ENCODE measurements around the gene MBOAT2. TPM values are rescaled to one million over a fixed set of nuclear protein-coding genes. Genes with fewer than 3 reads are reported as not detected.
A peak's percentile ranks its signal among the peaks of the same experiment; 100 is the strongest.
"Not testable (repeated sequence)": the region's sequence is repeated elsewhere in the genome, so short reads cannot be mapped to it uniquely, and the experiment has no call there.

MBOAT2 gene
- 11.0 TPM for polyA plus RNA-seq (2013, experiment 1 of 2)
- 11.2 TPM for polyA plus RNA-seq (2013, experiment 2 of 2)

DNA sequence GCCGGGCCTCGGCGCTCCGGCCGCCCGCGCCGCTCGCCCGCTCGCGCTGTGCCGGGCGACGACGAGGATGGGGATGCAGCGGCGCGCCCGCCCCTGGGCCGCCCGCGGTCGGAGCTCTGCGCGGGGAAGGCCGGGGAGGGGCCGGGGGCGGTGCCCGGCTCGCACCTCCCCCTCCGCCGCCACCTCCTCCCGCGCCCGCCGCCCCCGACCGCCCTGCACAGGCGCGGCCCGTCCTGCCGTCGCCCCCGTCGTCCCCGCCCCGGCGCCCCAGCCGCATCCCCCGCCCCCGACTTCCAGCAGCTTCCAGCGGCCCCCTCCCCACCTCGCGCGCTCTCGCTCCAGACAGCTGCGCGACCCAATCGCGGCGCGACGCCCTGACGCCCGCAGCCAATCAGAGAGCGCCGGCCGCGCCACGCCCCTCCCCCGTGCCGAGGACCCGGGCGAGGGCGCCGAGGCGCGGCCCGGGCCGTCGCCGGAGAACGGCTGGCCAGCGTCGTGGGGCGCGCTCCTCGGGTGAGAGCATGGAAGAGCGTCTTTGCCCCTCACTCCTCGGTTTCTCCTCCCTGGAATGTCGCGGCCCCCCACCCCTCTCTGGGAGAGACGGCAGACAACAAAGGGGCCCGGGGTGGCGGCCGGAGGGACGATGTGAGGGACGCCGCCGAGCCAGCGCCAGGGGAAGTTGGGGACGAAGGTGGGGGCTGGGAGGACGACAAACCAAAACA lies at the start of gene MBOAT2:
TSS of gene MBOAT2 (minus strand) at position 69 of the 722 bp plus-strand sequence. CDS start 70 bp downstream, outside the sequence.
- H3K79me2 ChIP-seq (ENCODE audit: control insufficient read depth, insufficient read depth, low read length): peaks cover 33% of the 10 kb centered on the region
- peak within 1 kb of the TSS; percentile 93 for H2BK120ac ChIP-seq (ENCODE audit: low read depth, low read length)
- peaks cover 4% of the 10 kb centered on the region for H3K79me1 ChIP-seq (ENCODE audit: low read length)
- peak within 1 kb of the TSS; percentile 84 for H3K9ac ChIP-seq (ENCODE audit: low read length)
- peaks cover 2% of the 10 kb centered on the region for H3K4me1 ChIP-seq (ENCODE audit: control insufficient read depth, low read depth, low read length)
- peak within 1 kb of the TSS; percentile 80 for H3K4me3 ChIP-seq (ENCODE audit: low read length)
- DNase-seq: peak; percentile 96
- peak within 1 kb of the TSS; percentile 93 for H3K4ac ChIP-seq (ENCODE audit: low read depth, low read length)
- no peak within 1 kb of the TSS for H4K5ac ChIP-seq (ENCODE audit: low read length)
- peak within 1 kb of the TSS; percentile 75 for H3K4me2 ChIP-seq (ENCODE audit: low read length)
- peak within 1 kb of the TSS; percentile 98 for H3K27ac ChIP-seq (ENCODE audit: low read depth, low read length)
- no peak within 1 kb of the TSS for H2BK15ac ChIP-seq (replicated peaks; ENCODE audit: low read depth)
- H3K27me3 ChIP-seq (ENCODE audit: insufficient read depth, low read length, poor library complexity): no peaks in the 10 kb centered on the region
- H4K8ac ChIP-seq (ENCODE audit: low read depth, low read length): peak within 1 kb of the TSS; percentile 97
- peak within 1 kb of the TSS; percentile 66 for H2BK5ac ChIP-seq (ENCODE audit: low read length)
- no peaks in the 10 kb centered on the region for H3K36me3 ChIP-seq (ENCODE audit: control insufficient read depth, insufficient read depth, low read length)
- no CpG with 5 or more reads among the region's 104 CpGs for WGBS (ENCODE audit: extremely low coverage, insufficient coverage, low lambda C conversion rate)
- H3K18ac ChIP-seq (ENCODE audit: low read length): peak within 1 kb of the TSS; percentile 94
- H3K23ac ChIP-seq (ENCODE audit: low read length): no peak within 1 kb of the TSS
- peak within 1 kb of the TSS; percentile 91 for H3K56ac ChIP-seq (ENCODE audit: low read length)
- no peak within 1 kb of the TSS for H2AK5ac ChIP-seq (ENCODE audit: low read length)

GRCh38 chr2:9052821-9053533 lies 49.5 kb upstream of the MBOAT2 start:
- H2AK5ac ChIP-seq (ENCODE audit: low read length): no peak overlapping the region
- no peak overlapping the region for H3K4ac ChIP-seq (ENCODE audit: low read depth, low read length)
- no peaks in the 10 kb centered on the region for H3K79me1 ChIP-seq (ENCODE audit: low read length)
- H3K23ac ChIP-seq (ENCODE audit: low read length): no peak overlapping the region
- no peak overlapping the region for H3K4me3 ChIP-seq (ENCODE audit: low read length)
- H2BK15ac ChIP-seq (replicated peaks; ENCODE audit: low read depth): no peak overlapping the region
- H3K4me2 ChIP-seq (ENCODE audit: low read length): no peak overlapping the region
- H3K27me3 ChIP-seq (ENCODE audit: insufficient read depth, low read length, poor library complexity): no peaks in the 10 kb centered on the region
- H4K8ac ChIP-seq (ENCODE audit: low read depth, low read length): no peak overlapping the region
- no peak overlapping the region for H2BK120ac ChIP-seq (ENCODE audit: low read depth, low read length)
- H3K18ac ChIP-seq (ENCODE audit: low read length): no peak overlapping the region
- H3K4me1 ChIP-seq (ENCODE audit: control insufficient read depth, low read depth, low read length): no peaks in the 10 kb centered on the region
- H3K79me2 ChIP-seq (ENCODE audit: control insufficient read depth, insufficient read depth, low read length): no peaks in the 10 kb centered on the region
- H3K27ac ChIP-seq (ENCODE audit: low read depth, low read length): no peak overlapping the region
- H4K5ac ChIP-seq (ENCODE audit: low read length): no peak overlapping the region
- WGBS (ENCODE audit: extremely low coverage, insufficient coverage, low lambda C conversion rate): no CpG with 5 or more reads among the region's 6 CpGs
- H3K36me3 ChIP-seq (ENCODE audit: control insufficient read depth, insufficient read depth, low read length): no peaks in the 10 kb centered on the region
- DNase-seq: peak; percentile 31
- H3K56ac ChIP-seq (ENCODE audit: low read length): no peak overlapping the region
- no peak overlapping the region for H2BK5ac ChIP-seq (ENCODE audit: low read length)
- no peak overlapping the region for H3K9ac ChIP-seq (ENCODE audit: low read length)

DNA sequence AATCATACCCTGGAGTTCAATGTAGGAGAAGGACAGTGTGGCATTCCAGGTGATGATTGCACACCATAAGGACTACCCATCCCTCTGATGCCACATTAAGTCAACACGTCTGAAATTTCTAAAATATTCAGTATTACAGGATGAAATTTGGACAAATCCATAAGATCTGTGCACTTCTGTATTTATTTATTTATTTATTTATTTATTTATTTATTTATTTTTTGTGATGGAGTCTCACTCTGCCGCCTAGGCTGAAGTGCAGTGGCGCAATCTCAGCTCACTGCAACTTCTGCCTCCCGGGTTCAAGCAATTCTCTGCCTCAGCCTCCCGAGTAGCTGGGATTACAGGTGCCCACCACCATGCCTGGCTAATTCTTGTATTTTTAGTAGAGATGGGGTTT lies 48.0 kb upstream of the MBOAT2 start:
- not testable (repeated sequence) for H3K18ac ChIP-seq (ENCODE audit: low read length); H3K79me2 ChIP-seq (ENCODE audit: control insufficient read depth, insufficient read depth, low read length); H2BK5ac ChIP-seq (ENCODE audit: low read length); H2AK5ac ChIP-seq (ENCODE audit: low read length); H3K56ac ChIP-seq (ENCODE audit: low read length); DNase-seq; H2BK120ac ChIP-seq (ENCODE audit: low read depth, low read length); H3K36me3 ChIP-seq (ENCODE audit: control insufficient read depth, insufficient read depth, low read length); H3K4ac ChIP-seq (ENCODE audit: low read depth, low read length); H4K5ac ChIP-seq (ENCODE audit: low read length); H3K4me1 ChIP-seq (ENCODE audit: control insufficient read depth, low read depth, low read length); H3K4me2 ChIP-seq (ENCODE audit: low read length); H2BK15ac ChIP-seq (replicated peaks; ENCODE audit: low read depth); H3K79me1 ChIP-seq (ENCODE audit: low read length); H3K27ac ChIP-seq (ENCODE audit: low read depth, low read length); H3K27me3 ChIP-seq (ENCODE audit: insufficient read depth, low read length, poor library complexity); H3K23ac ChIP-seq (ENCODE audit: low read length); H4K8ac ChIP-seq (ENCODE audit: low read depth, low read length); H3K4me3 ChIP-seq (ENCODE audit: low read length); H3K9ac ChIP-seq (ENCODE audit: low read length)
- no CpG with 5 or more reads among the region's 5 CpGs for WGBS (ENCODE audit: extremely low coverage, insufficient coverage, low lambda C conversion rate)

DNA sequence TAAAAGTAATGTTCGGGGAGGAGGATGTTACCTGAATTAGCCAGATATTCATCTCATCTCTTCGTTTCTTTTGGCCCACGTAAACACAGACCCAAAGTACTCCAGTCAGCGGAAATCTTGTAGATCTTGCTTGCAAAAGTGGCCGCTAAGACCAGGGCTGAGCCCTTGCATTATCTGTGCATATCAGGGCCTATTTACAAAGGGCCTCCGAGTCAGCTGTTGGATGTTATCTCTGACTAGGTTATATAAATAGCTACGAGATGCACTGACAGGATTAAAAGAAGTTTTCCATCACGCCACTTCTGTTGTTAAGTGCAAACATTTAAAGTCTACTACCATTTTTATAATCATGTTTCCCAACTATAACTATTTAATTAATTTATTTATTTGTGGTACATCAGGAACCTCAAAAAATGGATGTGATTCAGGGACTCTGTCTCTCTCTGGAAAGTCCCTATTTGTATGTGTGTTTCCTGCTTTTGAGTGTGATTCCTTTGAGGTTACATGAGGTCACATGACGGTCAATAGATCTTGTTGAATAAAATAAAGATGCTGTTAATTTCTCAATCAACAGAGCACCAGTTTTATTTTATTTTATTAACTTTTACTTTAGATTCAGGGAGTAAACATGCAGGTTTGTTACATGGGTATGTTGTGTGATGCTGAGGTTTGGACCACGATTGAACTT lies 46.8 kb upstream of the MBOAT2 start:
- no peak overlapping the region for H3K56ac ChIP-seq (ENCODE audit: low read length)
- no peak overlapping the region for H3K4ac ChIP-seq (ENCODE audit: low read depth, low read length)
- H3K79me2 ChIP-seq (ENCODE audit: control insufficient read depth, insufficient read depth, low read length): no peaks in the 10 kb centered on the region
- no peak overlapping the region for H2BK5ac ChIP-seq (ENCODE audit: low read length)
- H3K36me3 ChIP-seq (ENCODE audit: control insufficient read depth, insufficient read depth, low read length): no peaks in the 10 kb centered on the region
- no peak overlapping the region for H4K8ac ChIP-seq (ENCODE audit: low read depth, low read length)
- H3K9ac ChIP-seq (ENCODE audit: low read length): no peak overlapping the region
- H3K4me2 ChIP-seq (ENCODE audit: low read length): no peak overlapping the region
- peak; percentile 57 for DNase-seq
- no peak overlapping the region for H3K23ac ChIP-seq (ENCODE audit: low read length)
- no peak overlapping the region for H3K18ac ChIP-seq (ENCODE audit: low read length)
- no peak overlapping the region for H2BK15ac ChIP-seq (replicated peaks; ENCODE audit: low read depth)
- H4K5ac ChIP-seq (ENCODE audit: low read length): no peak overlapping the region
- H3K4me1 ChIP-seq (ENCODE audit: control insufficient read depth, low read depth, low read length): no peaks in the 10 kb centered on the region
- no peak overlapping the region for H3K4me3 ChIP-seq (ENCODE audit: low read length)
- WGBS (ENCODE audit: extremely low coverage, insufficient coverage, low lambda C conversion rate): 100% methylated on average over 1 of the region's 10 CpGs
- H2BK120ac ChIP-seq (ENCODE audit: low read depth, low read length): no peak overlapping the region
- H3K27me3 ChIP-seq (ENCODE audit: insufficient read depth, low read length, poor library complexity): no peaks in the 10 kb centered on the region
- H2AK5ac ChIP-seq (ENCODE audit: low read length): no peak overlapping the region
- H3K27ac ChIP-seq (ENCODE audit: low read depth, low read length): no peak overlapping the region
- no peaks in the 10 kb centered on the region for H3K79me1 ChIP-seq (ENCODE audit: low read length)

GRCh38 chr2:9045595-9045994 lies 42.1 kb upstream of the MBOAT2 start:
- Histone ChIP-seq H4K5ac (ENCODE audit: low read length) (no peak overlapping the region), H3K27me3 (ENCODE audit: insufficient read depth, low read length, poor library complexity) (no peaks in the 10 kb centered on the region), H4K8ac (ENCODE audit: low read depth, low read length) (no peak overlapping the region), H2BK120ac (ENCODE audit: low read depth, low read length) (no peak overlapping the region), H3K27ac (ENCODE audit: low read depth, low read length) (no peak overlapping the region), H3K79me2 (ENCODE audit: control insufficient read depth, insufficient read depth, low read length) (no peaks in the 10 kb centered on the region), H3K4me1 (ENCODE audit: control insufficient read depth, low read depth, low read length) (no peaks in the 10 kb centered on the region), H2BK15ac (replicated peaks; ENCODE audit: low read depth) (no peak overlapping the region), H3K79me1 (ENCODE audit: low read length) (no peaks in the 10 kb centered on the region), H3K18ac (ENCODE audit: low read length) (no peak overlapping the region), H3K23ac (ENCODE audit: low read length) (no peak overlapping the region), H3K4me2 (ENCODE audit: low read length) (no peak overlapping the region), H3K36me3 (ENCODE audit: control insufficient read depth, insufficient read depth, low read length) (no peaks in the 10 kb centered on the region), H2AK5ac (ENCODE audit: low read length) (no peak overlapping the region), H3K56ac (ENCODE audit: low read length) (no peak overlapping the region), H3K9ac (ENCODE audit: low read length) (no peak overlapping the region), H3K4me3 (ENCODE audit: low read length) (no peak overlapping the region), H3K4ac (ENCODE audit: low read depth, low read length) (no peak overlapping the region), H2BK5ac (ENCODE audit: low read length) (no peak overlapping the region)
- WGBS (ENCODE audit: extremely low coverage, insufficient coverage, low lambda C conversion rate): no CpG with 5 or more reads among the region's 7 CpGs
- DNase-seq: no peak

Measured in mesendoderm (in vitro differentiated cells).